Neuron (in vitro differentiated cells): Measurements from ENCODE around the gene PRKCZ.
"Not testable (repeated sequence)": the region's sequence is repeated elsewhere in the genome, so short reads cannot be mapped to it uniquely, and the experiment has no call there.

Experiments
- H2AFZ ChIP-seq: one replicate; pipeline ENCODE4 v1.6.1; 2013; ENCODE audit warnings: low read depth, mild to moderate bottlenecking, inconsistent platforms, low read length, moderate library complexity
- H3K27me3 ChIP-seq: one replicate; pipeline ENCODE4 v1.6.1; 2013; ENCODE audit warnings: low read length; ENCODE audit not compliant: insufficient read depth
- H3K36me3 ChIP-seq: one replicate; pipeline ENCODE4 v1.6.1; 2013; ENCODE audit warnings: low read length; ENCODE audit not compliant: insufficient read depth
- H3K4me1 ChIP-seq: one replicate; pipeline ENCODE4 v1.6.1; 2013; ENCODE audit warnings: low read length; ENCODE audit not compliant: insufficient read depth
- H3K4me3 ChIP-seq: 2 replicates; pipeline ENCODE4 v1.5.1; 2013; ENCODE audit warnings: mild to moderate bottlenecking, low read length, moderate library complexity
- H3K9me3 ChIP-seq: one replicate; pipeline ENCODE4 v1.6.1; 2013; ENCODE audit warnings: low read length

PRKCZ gene

GRCh38 chr1:2094269-2095158 is 44.3 kb downstream of the PRKCZ start:
- not testable (repeated sequence) for H3K4me3 ChIP-seq, H3K4me1 ChIP-seq, H3K27me3 ChIP-seq

GRCh38 chr1:2095394-2095793 is 45.2 kb downstream of the PRKCZ start:
- Histone ChIP-seq H3K9me3 (peaks cover 7% of the 10 kb centered on the region), H3K4me1 (no peaks in the 10 kb centered on the region), H3K27me3 (peaks cover 8% of the 10 kb centered on the region), H2AFZ (no peak overlapping the region), H3K4me3 (no peak overlapping the region), H3K36me3 (no peaks in the 10 kb centered on the region)

More at GRCh38 chr1:2094269-2095158, 44.3 kb downstream of the PRKCZ start:
- H3K36me3 ChIP-seq, H2AFZ ChIP-seq, H3K9me3 ChIP-seq: not testable (repeated sequence)

- Histone ChIP-seq H3K4me1 (no peaks in the 10 kb centered on the region), H3K27me3 (peaks cover 8% of the 10 kb centered on the region), H3K4me3 (no peak overlapping the region), H3K36me3 (no peaks in the 10 kb centered on the region), H2AFZ (no peak overlapping the region), H3K9me3 (peaks cover 7% of the 10 kb centered on the region)
Observed at GRCh38 chr1:2095981-2096736, 45.9 kb downstream of the PRKCZ start.

- H2AFZ ChIP-seq = no peak overlapping the region
- peaks cover 5% of the 10 kb centered on the region for H3K27me3 ChIP-seq
- H3K4me1 ChIP-seq = no peaks in the 10 kb centered on the region
- no peaks in the 10 kb centered on the region for H3K36me3 ChIP-seq
- no peak overlapping the region for H3K4me3 ChIP-seq
- peaks cover 7% of the 10 kb centered on the region for H3K9me3 ChIP-seq
Observed at GRCh38 chr1:2097386-2098300, 47.4 kb downstream of the PRKCZ start.

GRCh38 chr1:2098301-2098698 is 48.1 kb downstream of the PRKCZ start:
- H3K4me1 ChIP-seq = no peaks in the 10 kb centered on the region
- H3K4me3 ChIP-seq = no peak overlapping the region
- H3K27me3 ChIP-seq = no peaks in the 10 kb centered on the region
- H2AFZ ChIP-seq = no peak overlapping the region
- no peaks in the 10 kb centered on the region for H3K36me3 ChIP-seq
- peaks cover 7% of the 10 kb centered on the region for H3K9me3 ChIP-seq

- Histone ChIP-seq H3K4me3 (no peak overlapping the region), H2AFZ (no peak overlapping the region), H3K36me3 (no peaks in the 10 kb centered on the region), H3K9me3 (peaks cover 3% of the 10 kb centered on the region), H3K4me1 (no peaks in the 10 kb centered on the region), H3K27me3 (no peaks in the 10 kb centered on the region)
Observed at GRCh38 chr1:2098839-2099785, 48.9 kb downstream of the PRKCZ start.

- Histone ChIP-seq H3K9me3 (peaks cover 3% of the 10 kb centered on the region), H3K27me3 (no peaks in the 10 kb centered on the region), H2AFZ (no peak overlapping the region), H3K4me3 (no peak overlapping the region), H3K4me1 (no peaks in the 10 kb centered on the region), H3K36me3 (no peaks in the 10 kb centered on the region)
Observed at GRCh38 chr1:2099886-2100779, 49.9 kb downstream of the PRKCZ start.

- no peak overlapping the region for H3K4me3 ChIP-seq
- H3K9me3 ChIP-seq = peaks cover 3% of the 10 kb centered on the region
- no peaks in the 10 kb centered on the region for H3K27me3 ChIP-seq
- H2AFZ ChIP-seq = no peak overlapping the region
- H3K36me3 ChIP-seq = no peaks in the 10 kb centered on the region
- H3K4me1 ChIP-seq = no peaks in the 10 kb centered on the region
Observed at GRCh38 chr1:2100780-2101108, 50.5 kb downstream of the PRKCZ start.

GRCh38 chr1:2101531-2101930 is 51.3 kb downstream of the PRKCZ start:
- H2AFZ ChIP-seq = no peak overlapping the region
- H3K9me3 ChIP-seq = no peaks in the 10 kb centered on the region
- H3K4me3 ChIP-seq = no peak overlapping the region
- H3K4me1 ChIP-seq = no peaks in the 10 kb centered on the region
- no peaks in the 10 kb centered on the region for H3K27me3 ChIP-seq
- no peaks in the 10 kb centered on the region for H3K36me3 ChIP-seq

- Histone ChIP-seq H2AFZ (no peak overlapping the region), H3K4me3 (no peak overlapping the region), H3K27me3 (no peaks in the 10 kb centered on the region), H3K36me3 (no peaks in the 10 kb centered on the region), H3K9me3 (no peaks in the 10 kb centered on the region), H3K4me1 (no peaks in the 10 kb centered on the region)
Observed at GRCh38 chr1:2101946-2102345, 51.7 kb downstream of the PRKCZ start.

- H2AFZ ChIP-seq = no peak overlapping the region
- no peaks in the 10 kb centered on the region for H3K36me3 ChIP-seq
- no peaks in the 10 kb centered on the region for H3K27me3 ChIP-seq
- no peaks in the 10 kb centered on the region for H3K4me1 ChIP-seq
- no peak overlapping the region for H3K4me3 ChIP-seq
- H3K9me3 ChIP-seq = no peaks in the 10 kb centered on the region
Observed at GRCh38 chr1:2102753-2103152, 52.5 kb downstream of the PRKCZ start.
